Peyer's patch (tissue), 4 donors: ENCODE measurements around the gene INA. TPM values are rescaled to one million over a fixed set of nuclear protein-coding genes. Genes with fewer than 3 reads are reported as not detected.

Source experiments
- DNase-seq, 3 donors: peaks; one replicate each; pipeline ENCODE4 v3.0.0-alpha.2; 2017 to 2019
- H3K27ac ChIP-seq, 4 donors: fragments of 200-600 bp; sonication (generic); one replicate each; pipeline ENCODE4 v1.5.1; 2016 to 2019
- H3K27me3 ChIP-seq, 2 donors: fragments of 200-600 bp; sonication (generic); one replicate each; pipeline ENCODE4 v1.5.1; 2019
- H3K36me3 ChIP-seq, 3 donors: fragments of 200-600 bp; sonication (generic); one replicate each; pipeline ENCODE4 v1.5.1; 2016 to 2019
- H3K4me1 ChIP-seq, 4 donors: fragments of 200-600 bp; sonication (generic); one replicate each; pipeline ENCODE4 v1.5.1; 2016 to 2019
- H3K4me3 ChIP-seq, 4 donors: fragments of 200-600 bp; sonication (generic); 1 replicate in 3 of 4; 2 replicates in 1 of 4; pipeline ENCODE4 v1.5.1; 2016 to 2019; ENCODE audit warnings: mild to moderate bottlenecking in 1 of 4
- H3K9me3 ChIP-seq, 4 donors: fragments of 200-600 bp; sonication (generic); one replicate each; pipeline ENCODE4 v1.5.1; 2016 to 2019; ENCODE audit warnings: mild to moderate bottlenecking in 1 of 4
- CTCF ChIP-seq, 6 experiments: fragments of 450-650 bp in 4 of 6; fragments of 200-600 bp in 2 of 6; sonication (generic) in 1 of 6; IDR thresholded peaks; one replicate each; pipeline ENCODE4 v1.5.1; 2017 to 2019; ENCODE audit warnings: antibody characterized with exemption in 6 of 6, mild to moderate bottlenecking in 3 of 6, moderate library complexity in 1 of 6
- POLR2A ChIP-seq, 2 donors: fragments of 450-650 bp; IDR thresholded peaks; one replicate each; pipeline ENCODE4 v1.5.1; 2017; ENCODE audit warnings: antibody characterized with exemption in 2 of 2, mild to moderate bottlenecking in 2 of 2, moderate library complexity in 2 of 2
- small RNA-seq, 2 donors: library from RNA; depleted of rRNA; stranded (forward); fragments of <200 nt; gene quantifications; one replicate each; pipeline ENCODE3, GENCODE V24; 2016
- total RNA-seq, 4 donors: library from RNA; depleted of rRNA; stranded (reverse); fragments of >200 nt; gene quantifications; one replicate each; pipeline ENCODE4 v1.1.0, GENCODE V29; 2016

The INA gene
- total RNA-seq, 4 donors from 2014 or later = 0.35 to 1.1 TPM; not detected in 2

GRCh38 chr10:103333934-103334520, 57.1 kb downstream of the INA start:
- no peak overlapping the region for H3K4me3 ChIP-seq
- H3K9me3 ChIP-seq = no peaks in the 10 kb centered on the region
- TF ChIP-seq POLR2A (IDR thresholded peaks at IDR 0.05) (no peak), CTCF (IDR thresholded peaks at IDR 0.05) (peak; percentile 42 to 51 (median 48))
- no peaks in the 10 kb centered on the region for H3K4me1 ChIP-seq
- H3K36me3 ChIP-seq = peaks cover 0 to 57% (median 0%) of the 10 kb centered on the region in 3 donors
- no peak for DNase-seq
- H3K27me3 ChIP-seq = no peaks in the 10 kb centered on the region
- no peak overlapping the region for H3K27ac ChIP-seq

- Histone ChIP-seq H3K4me1 (no peaks in the 10 kb centered on the region), H3K9me3 (no peaks in the 10 kb centered on the region), H3K27me3 (no peaks in the 10 kb centered on the region), H3K4me3 (no peak overlapping the region), H3K36me3 (peaks cover 0 to 52% (median 0%) of the 10 kb centered on the region in 3 donors), H3K27ac (no peak overlapping the region)
- no peak for TF ChIP-seq POLR2A (IDR thresholded peaks at IDR 0.05)
- TF ChIP-seq CTCF (IDR thresholded peaks at IDR 0.05) = no peak
- DNase-seq = no peak
Observed at GRCh38 chr10:103334567-103334966, 57.6 kb downstream of the INA start.

- no peak overlapping the region for H3K27ac ChIP-seq
- no peaks in the 10 kb centered on the region for H3K27me3 ChIP-seq
- peaks cover 0 to 37% (median 0%) of the 10 kb centered on the region in 3 donors for H3K36me3 ChIP-seq
- H3K4me1 ChIP-seq = no peaks in the 10 kb centered on the region
- TF ChIP-seq POLR2A (IDR thresholded peaks at IDR 0.05) (no peak), CTCF (IDR thresholded peaks at IDR 0.05) (no peak)
- H3K4me3 ChIP-seq = no peak overlapping the region
- DNase-seq = no peak
- no peaks in the 10 kb centered on the region for H3K9me3 ChIP-seq
Observed at GRCh38 chr10:103336370-103336769, 59.4 kb downstream of the INA start.

Small RNA genes within 50 kb of the gene (small RNA-seq; reads per million reads assigned to genes)
- 0 reads per million in 2 donors for gene RNU11-3P

Other genes starting within 250 kb of the INA start
- gene NT5C2, start 83.9 kb upstream of the INA start, total RNA-seq = 10 to 100 TPM; 39.6 to 86.5 (median 50.7) TPM
- gene RPEL1, start 31.3 kb upstream of the INA start, total RNA-seq = under 1 TPM in 2 of 4 donors, not detected in 2; 0.40 to 0.88 TPM
- gene PCGF6, start 74.0 kb downstream of the INA start, total RNA-seq = 10 to 100 TPM in 2 of 4 donors, 1 to 10 TPM in 2; 6.6 to 25.6 (median 10.1) TPM
- gene TAF5, start 90.8 kb downstream of the INA start, total RNA-seq = 1 to 10 TPM; 3.6 to 7.0 (median 5.3) TPM
- gene ATP5MK, start 119.3 kb downstream of the INA start, total RNA-seq = 100 to 1,000 TPM in 3 of 4 donors, 10 to 100 TPM in 1; 78.6 to 235 (median 167) TPM
- 10 to 100 TPM; 11.6 to 42.1 (median 19.0) TPM for gene PDCD11, start 119.5 kb downstream of the INA start, total RNA-seq
- 10 to 100 TPM in 3 of 4 donors, 1 to 10 TPM in 1; 8.6 to 33.8 (median 23.1) TPM for gene CALHM2, start 175.2 kb downstream of the INA start, total RNA-seq
- gene CALHM1, start 181.8 kb downstream of the INA start, total RNA-seq = under 1 TPM in 1 of 4 donors, not detected in 3; 0.85 TPM
- not detected for gene CALHM3, start 202.1 kb downstream of the INA start, total RNA-seq
- gene NEURL1, start 216.6 kb downstream of the INA start, total RNA-seq = 10 to 100 TPM; 40.4 to 51.8 (median 45.8) TPM